Omental fat pad (tissue), 4 donors: Measurements from ENCODE around the gene TRIM24. TPM values are rescaled to one million over a fixed set of nuclear protein-coding genes. Genes with fewer than 3 reads are reported as not detected.

Source experiments
- ATAC-seq: fragments of 150-250 bp; one replicate; pipeline ENCODE4 v1.9.1; 2016; ENCODE audit warnings: mild to moderate bottlenecking, moderate library complexity; ENCODE audit not compliant: low FRiP score
- DNase-seq: peaks from one replicate; pipeline ENCODE4 v3.0.0-alpha.2; 2019; ENCODE audit warnings: low spot score
- small RNA-seq: library from RNA; depleted of rRNA; stranded (forward); fragments of <200 nt; gene quantifications from one replicate; pipeline ENCODE3, GENCODE V24; 2016
- total RNA-seq, 4 donors: library from RNA; depleted of rRNA; stranded (reverse); fragments of >200 nt; gene quantifications; one replicate each; pipeline ENCODE4 v1.1.0, GENCODE V29; 2016
- TF ChIP-seq, protein P1 (sequence below), 3 donors: fragments of 450-650 bp; IDR thresholded peaks; one replicate each; pipeline ENCODE4 v1.5.1; 2016 to 2017; ENCODE audit warnings: antibody characterized with exemption in 3 of 3, mild to moderate bottlenecking in 3 of 3, moderate library complexity in 2 of 3

The TRIM24 gene
- total RNA-seq, 4 donors from 2014 or later: 9.2 to 20.6 (median 11.4) TPM

DNA sequence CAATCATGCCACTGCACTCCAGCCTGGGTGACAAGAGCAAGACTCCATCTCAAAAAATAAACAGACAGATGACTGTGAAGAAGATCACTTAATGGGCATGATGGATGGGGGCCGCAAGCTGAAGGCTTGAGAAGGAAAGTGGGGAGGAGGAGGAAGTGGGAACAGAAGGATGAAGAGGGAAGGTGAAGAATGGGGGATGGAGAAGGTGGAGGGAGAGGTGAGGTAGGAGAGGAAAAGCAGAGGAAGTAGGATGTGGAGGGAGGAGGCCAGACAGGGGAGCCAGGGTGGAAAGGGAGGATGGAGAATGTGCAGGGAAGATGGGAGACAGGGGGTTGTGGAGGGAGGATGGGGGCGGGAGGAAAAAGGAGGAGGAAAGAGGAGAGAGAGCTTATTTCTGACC lies 172.3 kb downstream of the TRIM24 start:
- no peak for ATAC-seq
- TF ChIP-seq, protein P1, sequence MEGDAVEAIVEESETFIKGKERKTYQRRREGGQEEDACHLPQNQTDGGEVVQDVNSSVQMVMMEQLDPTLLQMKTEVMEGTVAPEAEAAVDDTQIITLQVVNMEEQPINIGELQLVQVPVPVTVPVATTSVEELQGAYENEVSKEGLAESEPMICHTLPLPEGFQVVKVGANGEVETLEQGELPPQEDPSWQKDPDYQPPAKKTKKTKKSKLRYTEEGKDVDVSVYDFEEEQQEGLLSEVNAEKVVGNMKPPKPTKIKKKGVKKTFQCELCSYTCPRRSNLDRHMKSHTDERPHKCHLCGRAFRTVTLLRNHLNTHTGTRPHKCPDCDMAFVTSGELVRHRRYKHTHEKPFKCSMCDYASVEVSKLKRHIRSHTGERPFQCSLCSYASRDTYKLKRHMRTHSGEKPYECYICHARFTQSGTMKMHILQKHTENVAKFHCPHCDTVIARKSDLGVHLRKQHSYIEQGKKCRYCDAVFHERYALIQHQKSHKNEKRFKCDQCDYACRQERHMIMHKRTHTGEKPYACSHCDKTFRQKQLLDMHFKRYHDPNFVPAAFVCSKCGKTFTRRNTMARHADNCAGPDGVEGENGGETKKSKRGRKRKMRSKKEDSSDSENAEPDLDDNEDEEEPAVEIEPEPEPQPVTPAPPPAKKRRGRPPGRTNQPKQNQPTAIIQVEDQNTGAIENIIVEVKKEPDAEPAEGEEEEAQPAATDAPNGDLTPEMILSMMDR (IDR thresholded peaks at IDR 0.05): no peak
- no peak for DNase-seq

DNA sequence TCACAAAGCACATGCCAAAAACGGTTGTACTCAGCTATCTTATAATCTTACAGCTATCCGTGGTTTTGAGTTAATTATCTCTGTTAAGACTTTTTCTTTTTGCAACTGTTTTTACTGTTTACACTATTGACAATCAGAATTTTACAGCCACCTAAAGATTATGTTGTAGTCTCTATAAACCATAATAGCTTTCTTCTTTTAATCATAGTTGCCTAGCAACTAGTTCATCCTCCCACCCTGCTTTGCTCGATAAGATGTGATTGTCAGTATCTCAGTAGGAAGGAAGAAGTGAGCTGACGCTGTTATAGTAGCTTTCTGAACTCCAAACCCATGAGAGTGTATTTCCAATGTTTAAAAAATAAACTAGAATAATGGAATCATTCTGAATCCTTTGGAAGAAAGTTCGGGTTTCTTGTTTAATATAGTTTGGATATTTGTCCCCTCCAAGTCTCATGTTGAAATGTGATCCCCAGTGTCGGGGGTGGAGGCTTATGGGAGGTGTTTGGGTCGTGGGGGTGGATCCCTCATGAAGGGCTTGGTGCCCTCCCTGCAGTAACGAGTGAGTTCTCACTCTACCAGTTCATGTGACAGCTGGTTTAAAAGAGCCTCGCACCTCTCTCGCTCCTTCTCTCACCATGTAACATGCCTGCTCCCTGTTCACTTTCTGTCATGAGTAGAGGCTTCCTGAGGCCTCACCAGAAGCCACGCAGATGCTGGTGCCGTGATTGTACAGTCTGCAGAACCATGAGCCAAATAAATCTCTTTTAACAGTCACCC lies 173.0 kb downstream of the TRIM24 start:
- DNase-seq: no peak
- TF ChIP-seq, protein P1 (IDR thresholded peaks at IDR 0.05): no peak
- ATAC-seq: no peak

Small RNA genes lying within 50 kb of the gene (small RNA-seq; reads per million reads assigned to genes)
- gene RF00561: not detected

Other genes with a start within 250 kb of the TRIM24 start
- not detected for gene SVOPL, start 241.1 kb downstream of the TRIM24 start, total RNA-seq